ENCODE data around the gene MAN1C1.
A peak's percentile ranks its signal among the peaks of the same experiment; 100 is the strongest.
"Not testable (repeated sequence)": the region's sequence is repeated elsewhere in the genome, so short reads cannot be mapped to it uniquely, and the experiment has no call there.

The MAN1C1 gene

DNA sequence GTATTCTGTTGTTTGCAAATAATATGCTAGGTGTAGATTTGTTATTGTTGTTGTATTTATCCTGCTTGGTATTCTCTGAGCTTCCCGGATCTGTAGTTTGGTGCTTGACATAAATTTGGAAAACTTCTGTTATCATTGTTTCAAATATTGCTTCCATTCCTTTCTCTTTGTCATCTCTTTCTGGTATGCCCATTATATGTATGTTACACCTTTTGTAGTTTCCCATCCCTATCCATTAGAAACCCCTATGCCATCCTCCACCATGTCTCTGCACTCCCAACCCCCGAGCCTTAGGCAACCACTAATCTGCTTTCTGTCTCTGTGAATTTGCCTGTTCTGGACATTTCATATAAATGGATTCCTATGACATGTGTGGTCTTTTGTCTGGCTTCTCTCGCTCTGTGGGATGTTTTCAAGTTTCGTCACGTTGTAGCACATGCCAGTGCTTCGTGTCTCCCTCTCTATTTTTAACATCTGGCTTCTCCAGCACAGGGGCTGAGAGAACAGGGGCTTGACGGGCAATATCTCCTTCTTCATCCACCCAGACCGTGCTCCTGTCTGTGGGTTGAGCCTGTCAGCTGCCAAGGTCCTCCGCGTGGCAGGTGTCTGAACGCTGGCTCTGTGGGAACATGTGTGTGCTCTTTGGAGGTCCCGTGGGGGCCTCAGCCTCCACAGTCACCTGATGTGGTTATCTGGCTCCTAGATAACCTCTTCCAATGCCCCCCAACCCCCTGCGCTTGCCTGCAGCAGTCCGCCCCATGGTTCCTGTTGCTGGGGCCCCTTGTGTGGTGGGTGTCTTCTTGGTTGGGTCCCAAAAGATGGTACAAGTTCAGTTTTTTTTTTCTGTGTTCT is 32.8 kb upstream of the MAN1C1 start:
- DNase-seq: no peak

GRCh38 chr1:25586181-25586588 is 30.4 kb upstream of the MAN1C1 start:
- no peak for DNase-seq

DNA sequence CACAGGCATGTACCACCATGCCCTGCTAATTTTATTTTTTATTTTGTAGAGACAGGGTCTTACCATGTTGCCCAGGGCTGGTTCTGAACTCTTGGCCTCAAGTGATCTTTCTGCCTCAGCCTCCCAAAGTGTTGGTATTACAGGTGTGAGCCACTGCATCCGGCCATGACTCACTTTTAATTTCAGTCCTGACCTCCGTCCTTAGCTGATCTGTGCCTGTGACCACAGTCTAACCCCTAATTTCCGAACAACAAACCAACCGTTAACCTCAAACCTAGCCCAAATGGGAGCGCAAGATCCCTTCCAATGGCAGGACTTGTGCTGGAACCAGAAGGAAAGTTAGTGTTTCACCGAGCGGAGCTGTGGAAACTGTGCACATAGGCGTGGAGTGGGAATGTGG is 29.3 kb upstream of the MAN1C1 start:
- peak; percentile 24 for DNase-seq

GRCh38 chr1:25588224-25588623 is 28.4 kb upstream of the MAN1C1 start:
- DNase-seq: not testable (repeated sequence)

GRCh38 chr1:25588786-25589185 is 27.8 kb upstream of the MAN1C1 start:
- not testable (repeated sequence) for DNase-seq

DNA sequence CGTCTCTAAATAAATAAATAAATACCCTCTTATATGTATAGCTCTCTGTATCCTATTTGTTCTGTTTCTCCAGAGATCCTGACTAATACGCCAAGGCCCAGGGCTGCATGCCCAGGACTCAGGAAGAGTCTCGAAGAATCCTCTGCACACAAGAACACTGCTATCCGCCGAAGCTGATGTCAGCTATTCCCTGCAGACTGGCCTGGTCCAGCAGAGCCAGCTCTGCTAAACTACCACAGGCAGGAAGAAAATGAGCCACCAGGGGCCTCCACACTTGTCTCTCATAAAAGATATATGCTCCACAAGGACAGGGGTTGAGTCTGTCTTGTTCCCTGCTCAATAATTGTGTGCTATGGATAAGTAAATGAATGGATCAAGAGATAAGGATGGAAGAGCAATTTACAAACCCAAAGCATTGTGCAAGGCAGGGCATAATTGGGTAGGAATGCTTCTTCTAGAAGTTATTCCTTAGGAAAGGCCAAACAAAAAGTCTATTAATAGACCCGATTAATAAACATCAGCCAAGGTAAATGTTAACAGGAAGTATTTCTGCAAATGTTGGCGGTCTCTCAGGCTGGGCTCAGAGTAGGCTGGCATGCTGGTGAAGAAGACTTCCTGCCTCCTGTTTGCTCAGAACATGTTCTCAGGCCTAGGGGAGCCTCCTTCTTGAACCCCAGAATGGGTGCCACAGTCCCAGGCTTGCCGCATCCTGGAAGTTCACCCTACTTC is 26.3 kb upstream of the MAN1C1 start:
- DNase-seq: no peak

DNA sequence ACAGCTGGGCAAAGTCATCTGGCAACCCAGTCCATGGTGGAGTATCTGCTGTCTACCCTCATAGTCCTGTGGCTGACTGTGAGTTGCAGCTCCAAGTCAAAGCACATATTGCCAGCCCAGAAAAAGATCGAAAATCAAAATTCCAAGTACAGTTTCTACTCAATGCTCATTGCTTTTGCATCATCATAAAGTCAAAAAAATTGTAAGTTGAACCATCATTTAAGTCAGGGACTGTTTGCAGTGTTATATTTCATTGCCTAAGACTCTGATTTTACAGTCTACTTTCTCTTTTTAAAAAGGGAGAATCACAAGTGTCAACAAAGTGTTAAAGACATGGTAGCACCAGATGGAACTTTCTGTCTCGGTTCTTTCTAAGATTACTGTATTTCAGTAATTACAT is 22.7 kb upstream of the MAN1C1 start:
- no peak for DNase-seq

GRCh38 chr1:25594971-25595370 is 21.6 kb upstream of the MAN1C1 start:
- no peak for DNase-seq

GRCh38 chr1:25596641-25597040 is 19.9 kb upstream of the MAN1C1 start:
- not testable (repeated sequence) for DNase-seq

DNA sequence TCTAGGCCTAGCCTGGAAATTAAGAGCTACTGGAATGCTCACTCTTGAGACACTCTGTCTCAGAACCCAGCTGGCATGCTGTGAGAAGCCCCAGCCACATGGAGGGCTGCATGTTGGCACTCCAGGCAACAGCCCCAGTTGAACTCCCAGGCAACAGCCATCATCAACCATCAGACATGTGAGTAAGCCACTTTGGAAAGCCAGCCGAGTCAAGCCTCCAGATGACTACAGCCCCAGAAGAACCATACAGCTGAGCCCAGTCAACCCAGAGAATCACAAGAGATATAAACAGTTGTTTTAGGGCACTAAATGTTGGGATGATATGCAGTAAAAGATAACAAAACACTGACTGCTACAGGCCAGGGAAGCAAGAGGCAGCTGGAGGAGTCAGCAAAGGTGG is 17.7 kb upstream of the MAN1C1 start:
- no peak for DNase-seq

DNA sequence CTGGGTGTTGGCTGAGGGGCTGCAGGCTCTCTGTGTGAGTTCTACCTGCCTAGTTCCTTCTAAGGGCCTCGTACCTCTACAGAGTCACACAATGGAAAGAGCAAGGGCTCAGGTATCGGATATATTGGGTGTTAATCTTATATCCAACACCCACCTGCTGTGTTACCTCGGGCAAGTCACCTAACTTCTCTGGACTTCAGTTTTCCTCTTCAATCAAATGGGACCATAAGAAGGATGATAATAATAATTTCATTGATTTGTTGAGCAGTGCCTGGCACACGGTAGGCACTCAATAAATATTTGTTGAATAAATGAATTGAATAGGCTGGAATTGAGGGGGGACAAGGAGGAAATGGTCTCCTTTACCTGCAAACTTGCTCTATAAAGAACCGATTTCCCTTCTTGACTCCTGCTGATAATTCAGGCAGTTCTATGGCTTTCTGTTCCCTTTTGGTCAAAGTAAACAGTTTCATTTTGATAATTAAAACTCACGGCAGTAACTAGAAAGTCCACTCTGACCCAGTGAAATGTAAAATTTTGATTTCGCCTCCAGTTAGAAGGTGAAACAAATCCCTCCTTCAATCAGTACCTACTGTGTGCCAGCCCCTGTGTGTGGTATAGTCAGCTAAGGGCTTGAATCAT is 16.5 kb upstream of the MAN1C1 start:
- no peak for DNase-seq

- DNase-seq: not testable (repeated sequence)
Observed at GRCh38 chr1:25600971-25601699, 15.5 kb upstream of the MAN1C1 start.

DNA sequence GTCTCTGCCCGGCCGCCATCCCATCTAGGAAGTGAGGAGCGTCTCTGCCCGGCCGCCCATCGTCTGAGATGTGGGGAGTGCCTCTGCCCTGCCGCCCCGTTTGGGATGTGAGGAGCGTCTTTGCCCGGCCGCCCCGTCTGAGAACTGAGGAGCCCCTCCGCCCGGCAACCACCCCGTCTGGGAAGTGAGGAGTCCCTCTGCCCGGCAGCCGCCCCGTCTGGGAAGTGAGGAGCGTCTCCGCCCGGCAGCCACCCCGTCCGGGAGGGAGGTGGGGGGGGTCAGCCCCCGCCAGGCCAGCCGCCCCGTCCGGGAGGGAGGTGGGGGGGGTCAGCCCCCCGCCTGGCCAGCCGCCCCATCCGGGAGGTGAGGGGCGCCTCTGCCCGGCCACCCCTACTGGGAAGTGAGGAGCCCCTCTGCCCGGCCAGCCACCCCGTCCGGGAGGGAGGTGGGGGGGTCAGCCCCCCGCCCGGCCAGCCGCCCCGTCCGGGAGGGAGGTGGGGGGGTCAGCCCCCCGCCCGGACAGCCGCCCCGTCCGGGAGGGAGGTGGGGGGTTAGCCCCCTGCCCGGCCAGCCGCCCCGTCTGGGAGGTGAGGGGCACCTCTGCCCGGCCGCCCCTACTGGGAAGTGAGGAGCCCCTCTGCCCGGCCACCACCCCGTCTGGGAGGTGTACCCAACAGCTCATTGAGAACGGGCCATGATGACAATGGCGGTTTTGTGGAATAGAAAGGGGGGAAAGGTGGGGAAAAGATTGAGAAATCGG is 12.6 kb upstream of the MAN1C1 start:
- DNase-seq: not testable (repeated sequence)

DNA sequence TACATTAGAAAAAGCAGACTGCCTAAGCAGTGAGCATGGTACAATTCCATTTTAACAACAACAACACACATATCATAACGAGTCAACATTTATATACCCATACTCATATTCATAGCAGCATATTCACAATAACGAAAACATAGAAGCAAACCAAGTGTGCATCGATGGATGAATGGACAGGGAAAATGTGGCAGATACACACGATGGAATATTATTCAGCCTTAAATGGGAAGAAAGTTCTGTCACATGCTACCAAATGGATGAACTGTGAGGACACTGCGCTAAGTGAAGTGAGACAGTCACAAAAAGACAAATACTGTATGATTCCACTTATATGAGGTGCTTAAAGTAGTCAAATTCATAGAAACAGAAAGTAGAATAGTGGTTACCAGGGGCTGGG is 9.5 kb upstream of the MAN1C1 start:
- no peak for DNase-seq

DNA sequence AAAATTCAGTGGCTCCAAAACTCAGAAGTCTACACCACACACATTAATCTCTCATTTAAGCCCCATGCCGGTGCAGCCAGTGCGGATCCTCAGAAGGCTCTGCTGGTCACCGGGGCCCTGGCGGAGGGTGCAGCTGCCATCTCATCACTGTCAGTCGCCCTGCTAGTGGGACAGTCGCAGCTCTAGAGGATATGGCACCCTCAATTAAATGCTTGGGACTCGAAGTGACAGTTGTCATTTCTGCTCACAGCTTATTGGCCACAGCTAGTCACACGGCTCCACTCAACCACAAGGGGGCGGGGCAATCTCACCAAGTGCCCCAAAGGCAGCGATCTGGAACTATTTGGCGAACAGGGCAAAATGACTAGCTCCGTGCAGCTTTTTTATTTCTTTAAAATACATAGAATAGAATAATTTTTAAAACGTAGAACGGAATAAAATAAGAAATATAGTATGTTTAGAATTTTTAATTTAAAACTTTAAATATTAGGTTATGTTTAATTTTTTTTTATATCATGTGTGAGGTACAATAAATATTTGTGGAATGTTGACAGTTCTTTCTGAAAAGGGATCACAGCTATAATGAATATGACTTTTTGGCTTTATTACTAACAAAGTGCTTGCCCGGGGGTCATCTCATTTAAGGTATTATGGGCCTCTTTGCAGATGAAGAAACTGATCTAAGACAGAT is 8.0 kb upstream of the MAN1C1 start:
- DNase-seq: peak; percentile 90

- no peak for DNase-seq
Observed at GRCh38 chr1:25609921-25610320, 6.7 kb upstream of the MAN1C1 start.

DNA sequence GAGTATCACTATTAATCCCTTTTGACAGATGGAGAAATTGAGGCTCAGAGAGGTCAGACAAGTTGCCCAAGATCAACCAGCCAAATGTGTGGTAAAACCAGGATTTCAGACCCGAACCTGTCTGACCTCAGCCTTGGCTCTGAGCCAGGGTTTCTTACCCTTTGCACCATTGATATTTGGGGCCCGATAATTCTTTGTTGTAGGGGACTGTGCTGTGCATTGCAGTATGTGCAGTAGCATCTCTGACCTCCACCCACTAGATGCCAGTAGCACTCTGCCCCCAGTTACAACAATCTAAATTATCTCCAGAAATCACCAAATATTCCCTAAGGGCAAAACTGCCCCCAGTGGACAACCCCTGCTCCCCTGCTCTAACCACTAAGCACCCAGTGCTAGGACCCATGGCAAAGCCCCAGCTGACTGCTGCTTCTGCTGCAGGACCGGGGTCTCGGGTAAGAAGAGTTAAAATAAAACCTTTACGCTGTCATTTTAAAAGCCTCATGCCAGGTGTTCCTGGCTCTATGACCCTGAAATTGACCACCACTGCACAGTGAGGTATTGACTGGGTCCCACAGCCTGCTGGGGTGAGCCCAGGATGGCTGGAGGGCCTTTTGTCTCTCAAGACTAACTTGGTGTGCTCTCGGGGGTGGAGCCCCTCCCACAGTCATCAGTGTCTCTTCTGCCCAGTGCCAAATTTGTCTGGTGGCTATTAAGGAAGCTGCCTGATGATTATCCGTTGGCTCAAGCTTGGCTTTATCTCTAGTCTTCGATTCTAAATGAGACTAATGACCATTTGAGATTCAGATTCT is 5.6 kb upstream of the MAN1C1 start:
- peak; percentile 41 for DNase-seq

- DNase-seq: no peak
Observed at GRCh38 chr1:25611843-25612242, 4.7 kb upstream of the MAN1C1 start.

DNA sequence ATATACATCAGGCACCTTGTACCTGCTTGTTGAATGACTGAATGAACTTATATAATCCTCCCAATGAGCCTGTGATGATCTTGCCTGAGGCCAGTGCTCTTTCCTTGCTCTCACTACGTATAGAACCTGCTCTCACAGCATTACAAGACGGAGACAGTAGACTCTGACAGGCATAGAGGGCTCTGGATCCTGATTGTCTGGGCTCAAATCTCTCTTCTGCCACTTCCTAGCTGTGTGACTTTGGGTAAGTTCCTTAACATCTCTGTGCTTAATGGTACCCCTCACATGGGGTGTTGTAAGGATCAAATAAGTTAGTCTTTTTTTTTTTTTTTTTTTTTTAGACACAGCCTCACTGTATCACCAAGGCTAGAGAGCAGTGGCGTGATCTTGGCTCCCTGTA is 4.2 kb upstream of the MAN1C1 start:
- DNase-seq: no peak

- no peak for DNase-seq
Observed at GRCh38 chr1:25613091-25613490, 3.5 kb upstream of the MAN1C1 start.

Data from CD4-positive, alpha-beta T cell treated with Interleukin-17A for 1 hour (primary cell).